ENCODE results near the gene ROCK2.

DNA sequence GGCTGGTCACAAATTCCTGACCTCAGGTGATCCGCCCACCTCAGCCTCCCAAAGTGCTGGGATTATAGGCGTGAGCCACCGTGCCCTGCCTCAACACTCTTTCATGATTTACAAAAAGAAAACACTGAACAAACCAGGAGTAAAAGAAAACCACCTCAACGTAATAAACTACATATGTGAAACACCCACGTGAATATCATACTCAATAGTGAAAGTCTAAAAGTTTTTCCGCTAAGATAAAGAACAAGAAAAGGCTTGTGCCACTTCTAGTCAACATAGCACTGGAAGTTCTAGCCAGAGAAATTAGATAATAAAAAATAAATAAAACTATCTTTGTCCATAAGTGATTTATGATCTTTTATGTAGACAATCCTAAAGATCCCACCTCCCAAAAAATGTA lies 68.5 kb downstream of the ROCK2 start:
- TF ChIP-seq GATA2 (IDR thresholded peaks at IDR 0.05; ENCODE audit: low read depth, low read length), result no peak
- TF ChIP-seq GATA3 (IDR thresholded peaks at IDR 0.05; ENCODE audit: low read depth, low read length), result no peak
